ENCODE results near the gene SLC39A11. TPM values are rescaled to one million over a fixed set of nuclear protein-coding genes. Genes with fewer than 3 reads are reported as not detected.
"Not testable (repeated sequence)": the region's sequence is repeated elsewhere in the genome, so short reads cannot be mapped to it uniquely, and the experiment has no call there.

SLC39A11 gene
- polyA plus RNA-seq, 3 donors from 2014 or later, result 13.7 to 25.8 (median 16.2) TPM

DNA sequence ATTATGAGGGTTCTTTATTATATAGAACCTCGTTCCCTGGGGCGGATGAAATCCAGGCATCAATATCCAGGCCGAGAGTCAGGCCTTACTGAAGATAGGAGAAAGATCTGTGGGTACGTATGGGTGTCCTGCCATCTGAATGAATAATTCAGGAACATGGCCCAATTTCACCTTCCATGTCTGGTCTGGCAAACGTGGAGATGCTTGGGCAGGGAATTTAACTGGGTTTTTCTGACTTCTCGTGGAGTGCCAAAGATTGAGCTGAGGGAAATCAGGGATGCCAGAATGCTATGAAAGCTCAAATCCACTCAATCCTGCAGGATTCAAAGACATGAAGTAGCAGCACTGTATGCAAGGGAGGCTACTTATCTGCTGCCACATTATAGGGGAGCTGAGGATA, 302.8 kb downstream of the SLC39A11 start:
- Mint-ChIP-seq H3K9me3 (peaks cover 4 to 13% (median 8%) of the 10 kb centered on the region in 6 donors), H3K36me3 (peaks cover 23 to 39% (median 29%) of the 10 kb centered on the region in 3 donors), H3K4me3 (no peak overlapping the region), H3K4me1 (no peaks in the 10 kb centered on the region), H3K27me3 (ENCODE audit: low read depth in 3 of 3) (peaks cover 0 to 3% (median 0%) of the 10 kb centered on the region in 3 donors), H3K27ac (no peak overlapping the region)
- DNase-seq, result no peak

DNA sequence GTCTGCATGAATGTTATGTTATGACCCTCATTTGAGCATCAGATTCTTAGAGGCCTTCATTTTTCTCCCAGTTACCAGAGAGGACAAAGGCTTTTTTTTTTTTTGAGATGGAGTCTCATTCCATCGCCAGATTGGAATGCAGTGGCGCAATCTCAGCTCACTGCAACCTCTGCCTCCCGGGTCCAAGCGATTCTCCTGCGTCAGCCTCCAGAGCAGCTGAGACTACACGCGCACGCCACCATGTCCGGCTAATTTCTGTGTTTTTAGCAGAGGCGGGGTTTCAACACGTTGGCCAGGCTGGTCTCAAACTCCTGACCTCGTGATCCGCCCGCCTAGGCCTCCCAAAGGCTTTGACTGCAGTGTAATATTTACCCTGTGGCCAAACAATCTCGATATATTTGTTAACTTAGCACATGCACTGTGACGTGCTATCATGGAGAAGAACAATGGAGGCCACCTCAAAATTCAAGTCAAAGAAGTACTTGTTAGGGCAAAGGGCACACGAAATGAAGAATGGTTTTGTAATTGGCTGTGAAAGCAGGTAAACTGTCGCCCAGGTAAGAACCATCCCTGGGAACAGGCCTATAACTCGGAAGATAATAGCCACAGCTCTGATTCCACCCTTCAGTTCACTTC, 303.4 kb downstream of the SLC39A11 start:
- Mint-ChIP-seq H3K4me3 (no peak overlapping the region), H3K27ac (no peak overlapping the region), H3K27me3 (ENCODE audit: low read depth in 3 of 3) (no peaks in the 10 kb centered on the region), H3K36me3 (peaks cover 19 to 33% (median 29%) of the 10 kb centered on the region in 3 donors), H3K9me3 (peaks cover 2 to 8% (median 5%) of the 10 kb centered on the region in 6 donors), H3K4me1 (no peaks in the 10 kb centered on the region)
- DNase-seq, result no peak

DNA sequence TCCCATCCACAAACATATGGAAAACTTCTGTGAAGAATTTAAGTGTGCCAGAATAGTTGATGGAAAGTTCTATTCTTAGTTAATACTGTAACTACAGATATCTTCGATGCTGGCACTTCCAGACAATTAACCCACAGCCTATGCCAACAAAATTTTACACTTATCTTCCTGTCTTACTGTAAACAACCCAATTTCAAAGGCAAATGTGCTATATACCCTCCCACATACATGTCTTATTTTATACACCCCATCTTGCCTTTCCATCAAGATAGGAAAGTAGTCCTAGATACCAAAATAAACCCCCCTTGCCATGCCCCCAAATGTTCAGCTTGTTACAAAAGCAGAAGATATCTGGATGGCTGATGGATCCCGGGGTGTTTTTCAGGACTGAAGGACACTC, 306.3 kb downstream of the SLC39A11 start:
- no peak overlapping the region for H3K27ac Mint-ChIP-seq
- H3K9me3 Mint-ChIP-seq, result no peaks in the 10 kb centered on the region
- H3K36me3 Mint-ChIP-seq, result peaks cover 8 to 14% (median 11%) of the 10 kb centered on the region in 3 donors
- DNase-seq, result no peak
- no peaks in the 10 kb centered on the region for H3K4me1 Mint-ChIP-seq
- H3K27me3 Mint-ChIP-seq (ENCODE audit: low read depth in 3 of 3), result peaks cover 0 to 3% (median 0%) of the 10 kb centered on the region in 3 donors
- H3K4me3 Mint-ChIP-seq, result no peak overlapping the region

DNA sequence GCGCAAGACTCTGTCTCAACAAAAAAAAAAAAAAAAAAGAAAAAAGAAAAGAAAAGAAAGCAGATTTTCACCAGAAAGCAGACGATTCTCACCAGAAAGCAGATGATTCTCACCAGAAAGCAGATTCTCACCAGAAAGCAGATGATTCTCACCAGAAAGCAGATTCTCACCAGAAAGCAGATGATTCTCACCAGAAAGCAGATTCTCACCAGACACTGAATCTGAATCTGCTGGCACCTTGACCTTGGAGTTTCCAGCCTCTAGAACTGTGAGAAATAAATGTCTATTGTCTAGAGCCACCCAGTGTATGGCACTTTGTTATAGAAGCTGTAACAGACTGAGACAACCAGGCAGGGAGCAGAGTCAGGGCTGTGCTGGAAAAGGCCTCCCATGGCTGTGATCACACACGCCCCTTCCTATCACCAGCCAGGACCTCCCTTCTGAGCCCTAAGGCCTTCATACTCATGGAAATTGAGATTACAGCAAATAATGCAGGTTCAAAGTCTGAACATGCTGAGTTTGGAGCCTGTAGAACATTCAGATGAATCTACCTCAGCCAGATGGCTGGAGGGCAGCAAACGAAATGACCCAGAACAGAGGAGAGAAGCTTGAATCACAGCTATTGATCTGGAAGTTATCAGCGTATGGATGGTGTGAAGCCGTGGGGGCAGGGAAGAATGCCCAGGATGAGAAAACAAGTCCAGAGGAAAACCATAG, 309.3 kb downstream of the SLC39A11 start:
- Mint-ChIP-seq H3K27ac (peak overlapping the region in 2 of 6 donors; percentile 1 to 5), H3K36me3 (peaks cover 4 to 8% (median 7%) of the 10 kb centered on the region in 3 donors), H3K9me3 (no peaks in the 10 kb centered on the region), H3K27me3 (ENCODE audit: low read depth in 3 of 3) (peaks cover 0 to 3% (median 0%) of the 10 kb centered on the region in 3 donors), H3K4me1 (peaks cover 0 to 2% of the 10 kb centered on the region in 2 donors), H3K4me3 (no peak overlapping the region)
- DNase-seq, result no peak

DNA sequence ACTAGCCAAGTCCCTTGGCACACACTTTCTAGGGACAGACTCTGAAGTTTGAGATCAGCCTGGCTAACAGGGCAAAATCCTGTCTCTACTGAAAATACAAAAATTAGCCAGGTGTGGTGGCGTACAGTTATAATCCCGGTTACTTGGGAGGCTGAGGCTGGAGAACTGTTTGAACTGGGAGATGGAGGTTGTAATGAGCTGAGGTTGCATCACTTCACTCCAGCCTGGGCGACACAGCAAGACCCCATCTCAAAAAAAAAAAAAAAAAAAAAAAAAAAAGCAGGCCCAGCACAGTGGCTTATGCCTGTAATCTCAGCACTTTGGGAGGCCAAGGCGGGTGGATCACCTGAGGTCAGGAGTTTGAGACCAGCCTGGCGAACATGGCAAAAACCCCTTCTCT, 310.1 kb downstream of the SLC39A11 start:
- not testable (repeated sequence) for H3K27me3 Mint-ChIP-seq (ENCODE audit: low read depth in 3 of 3); DNase-seq; H3K27ac Mint-ChIP-seq; H3K4me3 Mint-ChIP-seq; H3K36me3 Mint-ChIP-seq; H3K4me1 Mint-ChIP-seq; H3K9me3 Mint-ChIP-seq

DNA sequence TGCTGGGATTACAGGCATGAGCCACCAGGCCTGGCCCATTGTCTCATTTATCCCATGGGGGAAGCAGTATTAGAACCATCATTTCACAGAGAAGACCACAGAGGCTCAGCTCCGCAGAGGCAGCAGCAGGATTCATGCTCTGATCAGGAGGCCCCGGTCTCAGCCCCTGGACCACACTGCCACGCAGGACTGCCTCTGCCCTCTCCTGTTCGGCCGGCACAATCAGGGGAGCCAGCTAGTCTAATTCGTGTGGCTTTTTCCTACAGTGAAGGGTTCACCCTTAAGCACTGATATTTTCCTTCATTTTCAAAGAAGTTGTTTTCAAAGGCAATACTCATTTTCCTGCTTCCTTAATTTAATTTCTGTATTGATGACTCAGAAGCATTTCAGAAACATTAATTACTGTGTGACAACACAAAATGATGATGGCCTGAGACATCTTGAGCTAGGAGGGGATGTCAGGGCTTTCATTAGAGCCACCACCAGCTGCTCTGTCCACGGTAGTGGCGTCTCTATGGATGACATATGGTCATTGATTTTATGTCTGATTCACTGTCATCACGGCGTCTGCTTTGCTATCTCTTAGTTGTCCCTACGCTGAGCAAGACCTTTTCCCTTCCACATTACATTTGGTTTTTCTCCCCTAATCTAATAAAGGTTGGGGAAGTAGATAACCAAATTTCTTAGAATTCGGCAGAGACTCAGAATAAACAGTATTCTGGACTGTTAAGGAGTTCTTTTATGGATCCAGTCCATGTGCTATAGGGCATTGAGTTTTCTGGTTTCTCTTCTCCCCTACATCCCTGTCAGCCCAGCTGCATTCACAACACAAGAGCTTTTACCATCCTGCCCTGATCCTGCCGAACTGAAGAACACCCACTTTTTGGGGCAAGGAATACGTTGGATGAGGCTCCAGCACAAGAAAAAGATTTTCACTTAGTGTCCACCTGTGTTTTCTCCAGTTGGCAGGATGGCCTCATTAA, 314.0 kb downstream of the SLC39A11 start:
- peaks cover 0 to 2% of the 10 kb centered on the region in 2 donors for H3K4me1 Mint-ChIP-seq
- H3K4me3 Mint-ChIP-seq, result no peak overlapping the region
- H3K36me3 Mint-ChIP-seq, result peaks cover 5 to 9% (median 8%) of the 10 kb centered on the region in 3 donors
- H3K27ac Mint-ChIP-seq, result no peak overlapping the region
- no peaks in the 10 kb centered on the region for H3K9me3 Mint-ChIP-seq
- DNase-seq, result no peak
- peaks cover 0 to 2% (median 0%) of the 10 kb centered on the region in 3 donors for H3K27me3 Mint-ChIP-seq (ENCODE audit: low read depth in 3 of 3)

DNA sequence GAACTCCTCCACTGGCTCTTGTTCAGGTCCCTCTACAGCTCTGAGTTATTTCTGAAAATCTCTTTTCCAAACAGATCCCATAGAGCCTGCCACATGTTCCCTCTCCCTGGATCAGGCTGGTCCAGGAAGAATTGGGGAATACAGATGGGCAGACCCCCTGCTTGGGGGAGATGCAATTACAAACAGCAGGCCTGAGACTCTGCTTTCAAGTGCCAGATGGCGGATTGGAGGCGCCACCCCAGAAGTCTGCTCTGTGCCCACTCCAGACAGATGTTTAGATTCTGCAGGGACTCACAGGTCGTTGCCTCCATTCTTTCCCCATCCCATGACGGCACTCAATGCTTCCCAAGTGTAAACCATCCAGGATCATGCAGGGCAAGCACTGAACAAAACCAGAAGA, 316.6 kb downstream of the SLC39A11 start:
- Mint-ChIP-seq H3K27me3 (ENCODE audit: low read depth in 3 of 3) (peaks cover 0 to 3% (median 0%) of the 10 kb centered on the region in 3 donors), H3K4me3 (no peak overlapping the region), H3K4me1 (peaks cover 0 to 2% of the 10 kb centered on the region in 2 donors), H3K9me3 (no peaks in the 10 kb centered on the region), H3K36me3 (peaks cover 4 to 19% (median 6%) of the 10 kb centered on the region in 3 donors), H3K27ac (no peak overlapping the region)
- DNase-seq, result no peak

DNA sequence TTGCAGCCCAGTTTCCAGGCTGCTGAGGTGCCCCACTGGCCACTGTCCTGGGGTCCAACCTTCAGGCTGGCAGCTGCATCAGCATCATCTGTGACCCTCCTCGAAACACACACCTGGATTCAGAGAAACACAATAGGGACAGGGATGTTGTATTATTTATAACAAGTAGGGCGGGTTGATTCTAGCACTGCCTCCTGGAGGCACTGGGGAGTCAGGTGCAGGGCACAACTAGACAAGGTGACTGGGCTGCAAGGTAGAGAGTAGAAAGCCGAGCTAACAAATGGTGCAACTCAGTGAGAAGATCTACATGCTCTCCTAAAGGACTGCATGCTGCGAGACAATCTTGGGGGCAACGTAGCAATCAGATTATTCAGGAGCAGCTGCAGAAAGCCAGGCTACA, 317.3 kb downstream of the SLC39A11 start:
- no peaks in the 10 kb centered on the region for H3K9me3 Mint-ChIP-seq
- H3K4me1 Mint-ChIP-seq, result peaks cover 0 to 2% of the 10 kb centered on the region in 2 donors
- DNase-seq, result no peak
- H3K27me3 Mint-ChIP-seq (ENCODE audit: low read depth in 3 of 3), result peaks cover 0 to 3% (median 0%) of the 10 kb centered on the region in 3 donors
- H3K36me3 Mint-ChIP-seq, result peaks cover 6 to 24% (median 10%) of the 10 kb centered on the region in 3 donors
- H3K27ac Mint-ChIP-seq, result no peak overlapping the region
- H3K4me3 Mint-ChIP-seq, result no peak overlapping the region

DNA sequence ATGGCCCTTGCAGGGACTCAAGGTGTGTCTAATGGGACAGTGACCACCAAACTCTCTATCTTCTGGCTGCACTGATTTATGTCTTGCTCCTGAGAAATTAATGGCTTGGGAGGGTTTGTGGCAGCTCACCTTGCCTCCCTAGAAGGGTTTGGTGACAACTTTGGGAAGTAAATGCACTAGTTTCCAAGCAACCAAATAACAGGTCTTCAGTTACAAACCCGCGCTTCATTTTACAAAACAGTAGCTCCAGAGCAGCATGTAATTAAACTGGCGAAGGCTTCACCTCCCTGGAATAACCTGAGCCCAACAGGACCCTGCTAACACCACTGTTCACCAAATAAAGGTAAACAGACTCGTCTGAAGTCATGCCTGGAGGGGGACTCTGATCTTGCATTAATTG, 318.3 kb downstream of the SLC39A11 start:
- no peak overlapping the region for H3K4me3 Mint-ChIP-seq
- H3K36me3 Mint-ChIP-seq, result peaks cover 6 to 24% (median 14%) of the 10 kb centered on the region in 3 donors
- H3K4me1 Mint-ChIP-seq, result no peaks in the 10 kb centered on the region
- H3K9me3 Mint-ChIP-seq, result no peaks in the 10 kb centered on the region
- no peak overlapping the region for H3K27ac Mint-ChIP-seq
- no peak for DNase-seq
- peaks cover 0 to 3% (median 0%) of the 10 kb centered on the region in 3 donors for H3K27me3 Mint-ChIP-seq (ENCODE audit: low read depth in 3 of 3)

DNA sequence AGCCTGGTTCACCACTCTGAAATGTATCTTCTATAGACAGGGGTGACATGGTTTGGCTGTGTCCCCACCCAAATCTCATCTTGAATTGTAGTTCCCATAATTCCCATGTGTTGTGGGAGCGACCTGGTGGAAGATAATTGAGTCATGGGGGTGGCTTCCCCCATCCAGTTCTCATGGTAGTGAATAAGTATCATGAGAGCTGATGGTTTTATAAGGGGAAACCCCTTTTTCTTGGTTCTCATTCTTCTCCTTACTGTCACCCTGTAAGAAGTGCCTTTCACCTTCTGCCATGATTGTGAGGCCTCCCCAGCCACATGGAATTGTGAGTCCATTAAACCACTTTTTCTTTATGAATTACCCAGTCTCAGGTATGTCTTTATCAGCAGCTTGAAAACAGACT, 319.3 kb downstream of the SLC39A11 start:
- H3K27me3 Mint-ChIP-seq (ENCODE audit: low read depth in 3 of 3); DNase-seq; H3K9me3 Mint-ChIP-seq; H3K4me3 Mint-ChIP-seq; H3K27ac Mint-ChIP-seq; H3K4me1 Mint-ChIP-seq: not testable (repeated sequence)
- peaks cover 6 to 24% (median 14%) of the 10 kb centered on the region in 3 donors for H3K36me3 Mint-ChIP-seq

DNA sequence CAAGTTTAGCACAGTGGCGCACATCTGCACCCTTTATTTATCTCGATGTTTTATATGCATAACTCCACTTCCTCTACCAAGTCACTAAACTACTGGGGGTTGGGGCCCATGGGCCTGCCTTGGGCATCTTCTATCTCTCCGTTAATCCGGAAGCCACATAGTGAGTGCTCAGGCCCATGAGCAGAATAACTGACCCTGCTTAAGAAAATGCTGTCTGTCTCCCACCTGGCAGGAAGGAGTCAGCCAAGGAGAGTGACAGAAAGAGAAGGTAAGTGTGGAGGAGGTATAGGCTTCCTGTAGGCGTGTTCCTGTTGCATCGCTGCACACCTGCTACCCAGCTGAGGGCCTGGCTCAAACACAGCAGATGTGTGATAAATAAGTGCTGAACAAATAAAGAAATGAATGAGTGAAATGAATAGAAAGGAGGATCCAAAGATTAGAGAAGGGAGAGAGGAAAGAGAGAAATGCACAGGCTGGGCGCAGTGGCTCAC, 320.1 kb downstream of the SLC39A11 start:
- H3K9me3 Mint-ChIP-seq, result no peaks in the 10 kb centered on the region
- no peak overlapping the region for H3K4me3 Mint-ChIP-seq
- peaks cover 0 to 2% of the 10 kb centered on the region in 2 donors for H3K4me1 Mint-ChIP-seq
- H3K27ac Mint-ChIP-seq, result no peak overlapping the region
- no peak for DNase-seq
- peaks cover 0 to 3% (median 0%) of the 10 kb centered on the region in 3 donors for H3K27me3 Mint-ChIP-seq (ENCODE audit: low read depth in 3 of 3)
- peaks cover 6 to 24% (median 14%) of the 10 kb centered on the region in 3 donors for H3K36me3 Mint-ChIP-seq

DNA sequence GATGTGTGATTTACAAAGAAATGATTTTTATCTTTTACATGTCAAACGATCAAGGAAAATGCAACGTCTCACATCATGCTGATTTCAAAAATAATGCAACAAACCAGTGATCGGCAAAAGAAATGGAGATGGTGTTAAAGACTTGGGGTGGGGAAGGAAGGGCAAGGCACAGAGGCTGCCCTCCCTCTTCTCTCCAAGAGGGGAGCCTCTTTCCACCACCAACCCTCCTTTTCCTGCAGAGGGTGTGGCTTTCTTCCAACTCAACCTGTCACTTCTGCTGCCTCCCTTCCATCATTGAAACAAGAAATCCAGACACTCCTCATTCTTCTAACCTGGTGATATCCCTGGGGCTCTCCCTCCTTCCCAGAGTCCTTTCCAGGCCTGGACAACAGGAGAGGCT, 320.8 kb downstream of the SLC39A11 start:
- H3K4me3 Mint-ChIP-seq, result no peak overlapping the region
- peaks cover 0 to 3% (median 0%) of the 10 kb centered on the region in 3 donors for H3K27me3 Mint-ChIP-seq (ENCODE audit: low read depth in 3 of 3)
- no peak overlapping the region for H3K27ac Mint-ChIP-seq
- H3K4me1 Mint-ChIP-seq, result peaks cover under 1 to 8% of the 10 kb centered on the region in 2 donors
- H3K9me3 Mint-ChIP-seq, result no peaks in the 10 kb centered on the region
- no peak for DNase-seq
- H3K36me3 Mint-ChIP-seq, result peaks cover 6 to 24% (median 14%) of the 10 kb centered on the region in 3 donors

DNA sequence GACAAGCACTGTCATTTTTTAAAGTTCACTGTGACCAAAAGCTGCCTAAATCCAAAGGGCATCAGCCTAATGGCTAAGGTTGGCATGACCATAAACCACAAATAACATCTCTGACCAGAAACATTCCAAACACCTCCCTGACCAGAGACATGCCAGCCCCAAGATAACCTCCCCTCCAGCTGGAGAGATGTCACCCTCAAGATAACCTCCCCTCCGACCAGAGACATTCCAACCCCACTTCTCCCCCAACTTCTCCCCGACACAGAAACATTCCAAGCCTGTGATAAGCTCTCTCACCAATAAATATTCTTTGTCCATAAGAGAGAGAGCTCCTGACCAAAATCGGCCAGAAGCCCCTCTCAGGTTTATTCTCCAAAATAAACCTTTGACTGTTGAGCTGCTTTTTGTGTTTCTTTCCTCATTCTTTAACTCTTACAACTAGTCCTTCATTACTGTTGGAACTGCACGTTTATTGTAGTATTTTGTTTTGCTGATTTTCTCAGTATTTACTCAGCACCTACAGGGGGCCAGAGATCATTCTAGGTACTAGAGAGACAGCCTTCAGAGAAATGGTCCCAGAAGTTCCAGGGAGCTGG, 325.6 kb downstream of the SLC39A11 start:
- DNase-seq, result no peak
- Mint-ChIP-seq H3K4me3 (no peak overlapping the region), H3K27me3 (ENCODE audit: low read depth in 3 of 3) (peaks cover 0 to 3% (median 0%) of the 10 kb centered on the region in 3 donors), H3K4me1 (peaks cover 6 to 12% of the 10 kb centered on the region in 2 donors), H3K27ac (no peak overlapping the region), H3K36me3 (peaks cover under 1 to 16% (median 10%) of the 10 kb centered on the region in 3 donors), H3K9me3 (no peaks in the 10 kb centered on the region)
